H1 (cell line): ENCODE results near the gene KCNE4.
A peak's percentile ranks its signal among the peaks of the same experiment; 100 is the strongest.

Experiments
- CEBPB ChIP-seq: IDR thresholded peaks from 2 replicates; pipeline ENCODE4 v1.6.1; 2012; ENCODE audit warnings: low read depth, low read length
- FOSL1 ChIP-seq: IDR thresholded peaks from 2 replicates; pipeline ENCODE4 v1.6.1; 2011; ENCODE audit warnings: mild to moderate bottlenecking, low read depth, low read length, moderate library complexity; ENCODE audit not compliant: insufficient read depth
- JUN ChIP-seq: IDR thresholded peaks from 2 replicates; pipeline ENCODE4 v1.6.1; 2011; ENCODE audit warnings: low read depth, mild to moderate bottlenecking, improper control_type of control experiment, low read length
- KDM1A ChIP-seq: fragments of 200-600, 300-600 bp; sonication (generic); IDR thresholded peaks from 2 replicates; pipeline ENCODE4 v1.7.1; 2016; ENCODE audit warnings: mild to moderate bottlenecking, low read length, borderline replicate concordance
- POLR2A ChIP-seq, 2 experiments: IDR thresholded peaks; 1 replicate in 1 of 2; 2 replicates in 1 of 2; pipeline ENCODE4 v1.6.1; 2011; ENCODE audit warnings: low read depth in 2 of 2, low read length in 2 of 2, mild to moderate bottlenecking in 2 of 2; ENCODE audit errors: control extremely low read depth in 1 of 2
- RXRA ChIP-seq: IDR thresholded peaks from 2 replicates; pipeline ENCODE4 v1.6.1; 2011; ENCODE audit warnings: low read depth, mild to moderate bottlenecking, low read length, moderate library complexity; ENCODE audit not compliant: insufficient read depth
- SP1 ChIP-seq: IDR thresholded peaks from 2 replicates; pipeline ENCODE4 v1.6.1; 2011; ENCODE audit warnings: low read depth, low read length
- TBP ChIP-seq: IDR thresholded peaks from 2 replicates; pipeline ENCODE4 v1.6.1; 2011; ENCODE audit warnings: low read depth, low read length, improper control_type of control experiment
- TF ChIP-seq, protein P1 (sequence below), 3 experiments: IDR thresholded peaks; 1 replicate in 2 of 3; 2 replicates in 1 of 3; pipeline versions ENCODE4 v1.5.1 to v1.6.1; 2011; ENCODE audit warnings: low read length in 3 of 3, mild to moderate bottlenecking in 3 of 3, inconsistent platforms in 2 of 3, low read depth in 1 of 3, moderate library complexity in 1 of 3; ENCODE audit not compliant: insufficient read depth in 1 of 3; ENCODE audit errors: control extremely low read depth in 1 of 3
- TF ChIP-seq, protein P2 (sequence below): IDR thresholded peaks from 2 replicates; pipeline ENCODE4 v1.6.1; 2012; ENCODE audit warnings: low read length, inconsistent platforms

DNA sequence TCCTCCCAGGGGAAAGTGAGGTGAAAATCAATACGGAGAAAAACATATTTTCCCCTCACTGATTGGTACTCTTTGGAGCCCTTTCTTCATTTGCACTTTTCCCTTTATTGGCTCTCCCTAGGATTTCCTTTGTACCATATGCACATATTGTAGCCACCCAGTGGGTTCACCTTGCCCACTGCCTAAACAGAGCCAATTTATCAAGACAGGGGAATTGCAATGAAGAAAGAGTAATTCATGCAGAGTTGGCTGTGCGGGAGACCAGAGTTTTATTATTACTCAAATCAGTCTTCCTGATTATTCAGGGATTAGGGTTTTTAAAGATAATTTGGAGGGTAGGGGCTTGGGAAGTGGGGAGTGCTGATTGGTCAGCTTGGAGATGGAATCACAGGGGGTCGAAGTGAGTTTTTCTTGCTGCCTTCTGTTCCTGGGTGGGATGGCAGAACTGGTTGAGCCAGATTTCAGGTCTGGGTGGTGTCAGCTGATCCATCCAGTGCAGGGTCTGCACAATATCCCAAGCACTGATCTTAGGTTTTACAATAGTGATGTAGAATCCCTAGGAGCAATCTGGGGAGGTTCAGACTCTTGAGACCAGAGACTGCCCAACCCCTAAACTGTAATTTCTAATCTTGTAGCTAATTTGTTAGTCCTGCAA lies 15.1 kb upstream of the KCNE4 start:
- TF ChIP-seq FOSL1 (no peak), POLR2A (IDR thresholded peaks at IDR 0.05; ENCODE audit: control extremely low read depth in 1 of 2, low read depth in 2 of 2, low read length in 2 of 2) (no peak), SP1 (0 out of 2 replicates have a peak, but pooled peaks have one; percentile 8), CEBPB (no peak), KDM1A (no peak), JUN (no peak), RXRA (no peak), TBP (no peak)
- TF ChIP-seq, protein P1, sequence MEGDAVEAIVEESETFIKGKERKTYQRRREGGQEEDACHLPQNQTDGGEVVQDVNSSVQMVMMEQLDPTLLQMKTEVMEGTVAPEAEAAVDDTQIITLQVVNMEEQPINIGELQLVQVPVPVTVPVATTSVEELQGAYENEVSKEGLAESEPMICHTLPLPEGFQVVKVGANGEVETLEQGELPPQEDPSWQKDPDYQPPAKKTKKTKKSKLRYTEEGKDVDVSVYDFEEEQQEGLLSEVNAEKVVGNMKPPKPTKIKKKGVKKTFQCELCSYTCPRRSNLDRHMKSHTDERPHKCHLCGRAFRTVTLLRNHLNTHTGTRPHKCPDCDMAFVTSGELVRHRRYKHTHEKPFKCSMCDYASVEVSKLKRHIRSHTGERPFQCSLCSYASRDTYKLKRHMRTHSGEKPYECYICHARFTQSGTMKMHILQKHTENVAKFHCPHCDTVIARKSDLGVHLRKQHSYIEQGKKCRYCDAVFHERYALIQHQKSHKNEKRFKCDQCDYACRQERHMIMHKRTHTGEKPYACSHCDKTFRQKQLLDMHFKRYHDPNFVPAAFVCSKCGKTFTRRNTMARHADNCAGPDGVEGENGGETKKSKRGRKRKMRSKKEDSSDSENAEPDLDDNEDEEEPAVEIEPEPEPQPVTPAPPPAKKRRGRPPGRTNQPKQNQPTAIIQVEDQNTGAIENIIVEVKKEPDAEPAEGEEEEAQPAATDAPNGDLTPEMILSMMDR (IDR thresholded peaks at IDR 0.05; ENCODE audit: control extremely low read depth in 1 of 3, insufficient read depth in 1 of 3, low read depth in 1 of 3, low read length in 3 of 3), result no peak
- TF ChIP-seq, protein P2, sequence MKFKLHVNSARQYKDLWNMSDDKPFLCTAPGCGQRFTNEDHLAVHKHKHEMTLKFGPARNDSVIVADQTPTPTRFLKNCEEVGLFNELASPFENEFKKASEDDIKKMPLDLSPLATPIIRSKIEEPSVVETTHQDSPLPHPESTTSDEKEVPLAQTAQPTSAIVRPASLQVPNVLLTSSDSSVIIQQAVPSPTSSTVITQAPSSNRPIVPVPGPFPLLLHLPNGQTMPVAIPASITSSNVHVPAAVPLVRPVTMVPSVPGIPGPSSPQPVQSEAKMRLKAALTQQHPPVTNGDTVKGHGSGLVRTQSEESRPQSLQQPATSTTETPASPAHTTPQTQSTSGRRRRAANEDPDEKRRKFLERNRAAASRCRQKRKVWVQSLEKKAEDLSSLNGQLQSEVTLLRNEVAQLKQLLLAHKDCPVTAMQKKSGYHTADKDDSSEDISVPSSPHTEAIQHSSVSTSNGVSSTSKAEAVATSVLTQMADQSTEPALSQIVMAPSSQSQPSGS, result 0 out of 2 replicates have a peak, but pooled peaks have one; percentile 28
